NCI-H1436 treated with DMSO at 0.1 percent for 48 hours (cell line): ENCODE data around the gene FAM13A.
"Not testable (repeated sequence)": the region's sequence is repeated elsewhere in the genome, so short reads cannot be mapped to it uniquely, and the experiment has no call there.

Experiments
- DNase-seq: peaks from one replicate; lab custom pipeline; 2025; lab: John Stamatoyannopoulos, UW

The FAM13A gene

DNA sequence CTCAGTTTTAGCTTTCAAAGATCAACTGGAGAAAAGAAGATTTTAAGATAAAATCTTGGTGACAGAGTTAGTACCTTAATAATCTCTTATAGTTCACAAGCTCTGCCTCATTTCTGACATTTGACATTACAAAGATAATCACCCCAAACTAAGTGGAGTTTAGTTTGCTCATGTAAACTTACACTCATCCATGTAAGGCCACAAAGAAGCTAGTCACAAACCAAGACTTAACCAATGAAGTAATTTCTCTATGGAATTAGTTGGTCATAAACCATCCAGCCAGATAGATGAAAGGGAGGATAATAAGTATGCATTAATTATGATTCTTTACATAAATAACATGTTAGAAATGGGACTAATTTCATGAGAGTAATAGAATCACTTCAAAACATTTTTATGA is 159.2 kb downstream of the FAM13A start:
- DNase-seq = no peak

DNA sequence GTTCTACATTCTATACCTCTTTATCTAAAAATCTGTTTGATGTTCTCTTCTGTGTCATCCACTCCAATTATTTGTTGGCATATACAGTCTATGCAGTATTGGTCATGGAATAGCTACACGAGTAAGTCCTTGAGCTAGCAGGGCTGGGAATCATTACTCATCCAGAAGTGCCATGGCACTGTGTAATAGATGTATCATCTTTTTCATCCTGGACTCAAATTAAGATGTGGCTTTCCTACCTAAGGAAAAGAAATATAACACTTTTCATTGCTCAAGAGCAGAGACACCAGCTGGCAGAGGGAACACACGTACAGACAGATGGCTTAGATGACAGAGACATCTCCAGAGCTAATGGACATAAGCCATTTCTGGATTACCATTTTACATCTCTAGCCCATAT is 159.8 kb downstream of the FAM13A start:
- DNase-seq = no peak

DNA sequence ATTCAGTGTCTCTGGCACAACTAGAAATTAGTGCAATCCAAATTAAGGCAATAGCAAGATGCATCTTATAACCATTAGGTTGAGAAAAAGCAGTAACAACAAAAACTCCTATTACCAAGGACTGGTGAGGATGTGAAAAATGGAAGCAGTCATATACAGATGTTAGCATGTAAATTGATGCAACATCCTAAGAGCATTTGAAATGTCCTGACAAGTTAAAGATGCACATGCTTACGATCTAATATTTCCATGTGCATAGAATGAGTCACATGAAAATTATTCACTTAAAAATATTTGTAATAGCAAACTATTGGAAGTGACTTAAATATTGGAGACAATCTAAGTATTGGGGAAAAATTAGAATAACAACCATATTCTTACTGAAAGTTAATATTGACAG is 163.0 kb downstream of the FAM13A start:
- no peak for DNase-seq

DNA sequence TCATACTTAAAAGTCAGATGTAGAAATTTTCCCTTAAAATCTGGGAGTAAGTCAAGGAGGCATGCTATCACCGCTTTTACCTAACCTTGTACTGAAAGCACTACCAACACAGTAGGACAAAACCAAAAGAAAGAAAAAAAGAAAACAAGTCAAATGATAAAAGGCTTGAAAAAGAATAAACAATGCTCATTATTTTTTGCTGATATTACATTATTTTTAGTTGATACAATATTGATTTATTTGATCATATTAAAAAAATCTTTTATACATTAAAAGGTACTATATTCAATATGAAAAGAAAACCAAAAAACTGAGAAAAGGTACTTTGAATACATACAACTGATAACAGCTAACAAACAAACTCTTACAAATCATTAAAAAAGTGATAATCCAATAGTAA is 164.3 kb downstream of the FAM13A start:
- DNase-seq = no peak

DNA sequence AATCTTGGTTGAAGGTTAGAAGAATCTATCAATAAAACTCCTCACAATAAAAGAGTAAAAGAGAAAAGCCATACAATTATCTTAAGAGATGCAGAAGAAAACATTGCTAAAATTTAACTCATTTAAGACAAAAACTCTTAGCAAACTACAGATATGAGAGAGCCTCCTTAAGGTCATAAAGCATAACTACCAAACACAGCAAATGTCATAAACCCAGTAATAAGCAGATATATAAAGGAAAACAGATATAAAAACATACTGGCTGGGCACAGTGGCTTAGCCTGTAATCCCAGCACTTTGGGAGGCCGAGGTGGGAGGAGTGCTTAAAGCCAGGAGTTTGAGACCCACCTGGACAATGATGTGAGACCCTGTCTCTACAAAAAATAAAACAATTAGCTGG is 165.3 kb downstream of the FAM13A start:
- no peak for DNase-seq

DNA sequence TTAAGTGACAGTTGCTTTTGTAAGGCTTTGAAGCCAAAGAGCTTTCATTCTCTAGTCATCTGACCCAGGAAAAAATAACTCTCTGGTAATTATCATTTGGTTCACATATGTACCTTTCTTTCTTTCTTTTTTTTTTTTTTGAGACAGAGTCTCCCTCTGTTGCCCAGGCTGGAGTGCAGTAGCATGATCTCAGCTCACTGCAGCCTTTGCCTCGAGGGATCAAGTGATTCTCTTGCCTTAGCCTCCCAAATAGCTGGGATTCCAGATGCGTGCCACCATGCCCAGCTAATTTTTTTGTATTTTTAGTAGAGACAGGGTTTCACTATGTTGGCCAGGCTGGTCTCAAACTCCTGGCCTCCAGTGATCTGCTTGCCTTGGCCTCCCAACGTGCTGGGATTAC is 169.6 kb downstream of the FAM13A start:
- not testable (repeated sequence) for DNase-seq

DNA sequence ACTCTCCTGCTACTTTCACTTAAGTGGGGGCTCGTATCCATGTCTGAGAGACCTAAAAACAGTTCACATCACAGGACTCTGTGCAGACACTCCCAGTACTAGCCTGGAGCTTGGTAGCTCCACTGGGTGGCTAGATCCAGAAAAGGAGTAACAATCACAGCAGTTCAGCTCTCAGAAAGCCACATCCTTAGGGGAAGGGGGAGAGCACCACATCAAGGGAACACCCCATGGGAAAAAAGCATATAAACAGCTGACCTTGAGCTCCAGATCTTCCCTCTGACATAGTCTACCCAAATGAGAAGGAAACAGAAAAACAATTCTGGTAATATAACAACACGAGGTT is 175.8 kb downstream of the FAM13A start:
- no peak for DNase-seq

DNA sequence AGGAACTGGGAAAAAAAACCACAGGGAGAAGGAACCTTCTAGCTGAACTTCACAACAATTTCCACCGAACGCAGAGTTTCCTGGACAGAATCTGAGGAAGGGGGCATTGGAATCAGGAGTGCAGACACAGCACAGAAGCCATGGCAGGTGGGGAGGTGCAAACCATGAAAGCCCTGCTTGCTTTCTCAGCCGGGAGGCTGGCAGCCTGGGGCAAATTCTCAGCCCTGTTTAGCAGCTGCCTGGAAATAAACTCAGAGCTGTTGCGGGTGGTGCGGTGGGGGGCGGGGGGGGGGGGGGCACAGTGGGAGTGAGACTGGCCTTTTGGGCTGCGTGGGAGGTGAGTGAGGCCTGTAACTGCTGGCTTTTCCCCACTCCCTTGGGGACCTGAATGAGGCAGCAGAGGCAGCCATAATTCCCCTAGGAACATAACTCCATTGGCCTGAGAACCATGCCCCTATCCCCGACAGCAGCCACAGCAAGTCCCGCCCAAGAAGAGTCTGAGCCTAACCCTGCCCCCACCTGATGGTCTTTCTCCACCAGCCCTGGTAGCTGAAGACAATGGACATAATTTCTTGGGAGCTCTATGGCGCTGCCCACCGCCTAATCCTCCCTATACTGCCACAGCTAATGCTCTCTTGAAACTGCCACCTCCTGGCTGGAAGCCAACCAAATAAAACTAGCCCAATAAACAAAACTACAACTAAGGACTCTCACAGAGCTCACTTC is 176.3 kb downstream of the FAM13A start:
- peak; percentile 56 for DNase-seq

DNA sequence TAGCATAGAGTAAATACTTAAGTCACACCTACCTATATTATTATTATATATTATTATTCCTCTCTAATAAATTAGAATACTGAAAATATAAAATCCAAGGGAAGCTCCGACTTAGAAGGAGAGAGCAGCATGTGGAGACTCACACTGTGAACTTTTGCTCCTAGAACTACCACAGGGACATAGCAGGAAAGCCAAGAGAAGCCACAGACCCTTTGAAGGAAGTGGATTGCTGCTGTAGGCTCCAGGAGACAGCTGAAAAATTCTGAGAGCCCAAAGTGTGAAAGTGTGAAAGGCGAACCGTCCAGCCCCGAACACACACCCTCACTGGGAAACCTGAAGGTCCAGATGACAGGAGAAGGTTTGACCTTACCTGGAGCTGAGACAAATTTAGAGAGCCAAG is 177.0 kb downstream of the FAM13A start:
- DNase-seq = no peak

DNA sequence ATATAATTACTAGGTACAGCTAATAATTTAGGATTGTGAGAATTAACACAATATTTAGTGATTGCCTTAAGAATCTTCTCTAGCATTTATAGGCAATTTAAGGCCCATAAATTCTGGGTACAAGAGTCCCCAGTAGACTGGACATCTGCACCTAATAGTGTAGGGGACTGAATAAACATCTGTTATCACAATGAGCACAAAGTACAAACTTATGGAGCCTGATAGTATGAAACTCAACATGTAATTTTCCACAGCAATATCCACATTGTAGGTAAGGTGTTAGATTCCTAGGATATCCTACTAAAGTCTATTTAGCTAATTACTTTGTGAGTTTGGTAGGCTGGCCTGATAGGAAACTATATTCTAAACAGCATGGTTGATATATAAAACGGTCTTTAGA is 178.3 kb downstream of the FAM13A start:
- no peak for DNase-seq

DNA sequence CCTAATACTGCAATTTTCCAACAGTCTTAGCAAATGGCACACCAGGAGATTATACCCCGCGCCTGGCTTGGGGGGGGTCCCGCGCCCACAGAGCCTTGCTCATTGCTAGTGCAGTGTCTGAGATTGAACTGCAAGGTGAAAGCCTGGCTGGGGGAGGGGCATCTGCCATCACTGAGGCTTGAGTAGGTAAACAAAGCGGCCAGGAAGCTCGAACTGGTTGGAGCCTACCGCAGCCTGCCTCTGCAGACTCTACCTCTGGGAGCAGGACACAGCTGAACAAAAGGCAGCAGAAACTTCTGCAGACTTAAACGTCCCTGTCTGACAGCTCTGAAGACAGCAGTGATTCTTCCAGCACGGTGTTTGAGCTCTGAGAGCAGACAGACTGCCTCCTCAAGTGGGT is 186.6 kb downstream of the FAM13A start:
- no peak for DNase-seq

DNA sequence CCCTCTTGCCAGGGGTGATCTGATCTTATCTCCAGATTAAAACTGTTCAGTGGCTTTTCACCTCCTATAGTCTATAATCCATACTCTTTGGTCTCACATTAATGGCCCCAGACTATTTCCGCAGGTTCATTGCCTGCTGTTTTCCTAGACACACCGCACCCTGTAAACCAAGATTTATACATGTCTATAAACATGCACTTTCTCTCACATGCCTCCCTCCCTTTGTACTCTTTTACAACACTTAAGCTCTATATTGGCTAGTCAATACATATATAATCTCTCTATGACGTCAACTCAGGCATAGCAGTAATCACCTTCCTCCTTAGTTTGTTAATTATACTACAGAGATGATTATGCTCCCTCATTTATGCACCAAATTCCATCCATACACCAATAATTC is 188.5 kb downstream of the FAM13A start:
- no peak for DNase-seq

DNA sequence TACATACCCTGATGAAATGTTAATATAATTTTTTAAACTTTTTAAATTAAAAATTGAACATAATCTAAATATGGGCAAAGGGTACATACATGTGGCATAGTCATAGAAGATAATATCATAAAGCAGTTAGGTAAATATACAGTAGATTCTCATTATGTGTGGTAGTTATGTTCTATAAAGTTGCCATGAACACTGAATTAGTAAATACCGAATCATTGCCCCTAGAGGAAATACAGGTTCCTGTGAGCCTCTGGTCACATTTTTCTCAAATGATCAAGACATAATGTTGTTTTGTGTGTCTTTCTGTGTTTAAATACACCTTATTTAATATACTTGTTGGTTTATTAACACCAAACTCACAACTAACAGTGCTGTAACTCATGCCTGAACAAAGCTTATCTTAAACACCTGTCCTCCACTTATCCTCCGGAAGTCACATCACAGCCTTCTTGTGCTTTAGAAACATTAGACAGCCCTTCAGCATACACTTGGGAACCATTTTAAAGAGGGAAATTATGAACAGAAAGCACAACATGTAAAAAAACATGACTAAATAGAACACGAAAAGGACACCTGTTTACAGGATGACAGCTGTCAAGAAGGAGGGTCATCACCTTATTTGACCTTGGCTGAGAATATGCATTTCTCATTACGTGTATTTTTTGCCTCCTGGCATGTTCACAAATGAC is 190.0 kb downstream of the FAM13A start:
- DNase-seq = peak; percentile 97

DNA sequence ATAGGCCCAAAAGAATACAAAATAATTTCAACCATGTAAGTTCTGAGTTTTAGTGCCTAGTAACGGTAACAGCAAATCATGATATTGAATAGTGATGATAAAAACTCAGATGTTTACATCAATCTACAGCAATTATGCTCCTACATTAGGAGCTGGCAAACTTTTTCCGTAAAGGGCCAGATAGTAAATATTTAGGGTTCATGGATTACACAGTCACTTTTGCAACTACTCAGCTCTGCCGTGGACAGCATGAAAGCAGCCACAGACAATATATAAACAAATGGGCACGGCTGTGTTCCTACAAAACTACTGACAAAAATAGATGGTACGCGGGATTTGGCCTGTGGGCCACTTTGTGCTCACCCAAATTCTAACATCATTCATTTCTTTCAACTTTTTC is 191.5 kb downstream of the FAM13A start:
- no peak for DNase-seq

DNA sequence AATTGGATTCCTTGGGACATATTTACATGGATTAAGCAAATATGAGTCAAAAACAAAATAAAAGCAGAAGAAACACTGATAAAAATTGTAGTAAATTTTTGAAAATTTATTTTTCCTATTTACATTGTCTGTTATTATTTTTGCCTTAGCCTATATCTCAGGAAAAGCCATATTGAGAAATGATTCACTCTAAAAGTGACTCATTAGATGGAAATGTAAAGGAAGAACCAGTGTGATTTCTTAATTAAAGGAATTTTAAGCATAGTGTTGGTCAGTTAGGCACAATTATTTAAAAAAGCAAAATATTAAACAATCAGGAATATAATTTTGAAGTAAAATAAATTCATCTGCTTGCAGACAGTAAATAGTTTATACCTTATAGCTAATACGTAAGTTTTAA is 191.9 kb downstream of the FAM13A start:
- DNase-seq = no peak

DNA sequence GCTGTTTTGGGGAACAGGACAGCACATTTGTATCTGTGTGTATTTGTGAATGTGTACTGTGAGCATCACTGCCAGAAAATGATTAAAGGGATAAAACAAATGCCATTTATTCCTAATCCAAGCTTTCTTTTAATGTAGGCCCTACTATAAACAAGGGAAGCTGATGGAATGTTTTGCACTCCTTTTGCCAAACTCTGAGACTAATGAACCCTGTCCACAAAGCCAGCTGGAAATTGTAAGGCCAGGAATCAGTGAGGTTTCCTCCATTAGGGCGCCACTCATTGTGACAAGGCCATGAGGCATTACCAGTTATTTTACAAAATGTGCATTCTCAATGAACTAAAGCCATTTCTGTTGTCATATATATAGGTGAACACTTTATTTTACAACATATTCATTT is 196.4 kb downstream of the FAM13A start:
- DNase-seq = no peak

DNA sequence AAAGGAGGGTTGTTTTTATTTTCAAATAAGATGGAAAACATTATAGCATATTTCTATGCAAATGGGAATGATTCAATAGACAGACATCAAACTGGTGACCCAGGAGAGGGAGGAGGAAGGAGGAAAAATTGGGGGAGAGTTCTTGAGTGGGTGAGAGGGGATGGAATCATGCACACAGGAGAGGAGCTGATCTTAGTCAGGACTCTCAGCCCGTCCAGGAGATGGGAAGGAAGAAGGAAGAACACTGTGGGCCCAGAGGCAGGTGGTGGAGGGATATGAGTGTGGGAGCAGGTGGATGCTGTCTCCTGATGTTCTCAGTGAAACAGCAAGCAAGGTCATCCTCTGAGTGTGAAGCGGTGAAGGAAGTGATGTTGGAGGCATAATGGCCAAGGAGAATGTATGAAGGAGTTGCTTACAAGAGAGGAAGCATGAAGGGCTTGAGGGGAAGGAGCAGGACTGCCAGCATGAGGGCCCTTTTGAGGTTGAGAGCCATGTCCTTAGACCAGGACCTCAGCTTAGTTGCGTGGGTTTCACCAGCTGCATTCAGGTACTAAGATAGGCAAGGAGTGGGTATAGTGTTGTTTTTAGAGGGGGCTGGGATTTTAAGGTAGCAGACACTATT is 197.7 kb downstream of the FAM13A start:
- DNase-seq = no peak

DNA sequence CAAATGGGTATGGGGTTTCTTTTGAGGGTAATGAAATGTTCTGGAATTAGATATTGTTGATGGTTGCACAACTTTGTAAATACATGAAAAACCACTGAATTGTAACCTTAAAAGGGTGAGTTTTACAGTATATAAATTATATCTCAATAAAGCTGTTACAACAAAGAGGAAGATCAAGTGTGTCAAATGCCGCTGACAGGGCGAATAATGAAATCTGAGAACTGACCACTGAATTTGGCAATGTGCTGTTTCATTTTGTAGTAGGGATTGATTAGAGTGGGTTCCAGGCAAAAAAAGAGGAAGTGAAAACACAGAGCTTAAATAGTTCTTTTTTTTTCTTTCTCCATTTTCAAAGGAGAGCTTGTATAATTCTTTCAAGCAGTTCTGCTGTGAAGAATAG is 198.2 kb downstream of the FAM13A start:
- DNase-seq = no peak

DNA sequence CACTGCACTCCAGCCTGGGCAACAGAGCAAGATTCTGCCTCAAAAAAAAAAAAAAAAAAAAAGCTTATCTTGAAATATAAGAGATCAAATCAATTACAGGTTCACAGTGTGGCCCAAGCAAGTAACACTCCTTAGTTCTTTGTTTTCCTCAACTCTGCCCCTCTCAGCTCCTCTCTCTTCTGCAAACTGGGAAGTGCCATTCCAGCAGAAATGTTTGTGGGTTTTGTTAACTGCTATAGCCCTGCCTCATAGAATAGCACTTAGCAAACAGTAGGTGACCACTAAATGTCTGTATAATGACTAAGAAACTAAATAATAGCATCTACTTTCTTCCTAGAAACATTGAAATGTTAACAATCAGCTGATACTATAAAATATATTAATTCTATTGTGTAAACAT is 199.4 kb downstream of the FAM13A start:
- DNase-seq = no peak

DNA sequence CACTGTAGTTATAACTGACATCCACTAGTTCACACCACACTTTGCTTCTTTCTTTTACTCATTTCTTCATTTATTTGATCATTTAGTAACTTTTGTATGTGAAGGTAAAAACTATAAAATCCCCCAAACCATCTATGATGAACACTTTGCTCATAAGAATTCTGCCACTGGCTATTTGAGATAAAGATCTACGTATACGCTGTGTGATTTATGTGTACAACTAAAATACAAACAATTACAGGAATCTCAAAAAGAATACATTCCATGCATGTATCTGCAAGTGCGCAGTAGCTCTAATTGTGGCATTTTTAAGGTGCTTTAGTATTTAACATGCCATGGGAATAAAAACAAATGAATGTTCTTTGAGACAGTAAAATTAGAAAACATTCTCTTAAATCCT is 202.5 kb downstream of the FAM13A start:
- no peak for DNase-seq

DNA sequence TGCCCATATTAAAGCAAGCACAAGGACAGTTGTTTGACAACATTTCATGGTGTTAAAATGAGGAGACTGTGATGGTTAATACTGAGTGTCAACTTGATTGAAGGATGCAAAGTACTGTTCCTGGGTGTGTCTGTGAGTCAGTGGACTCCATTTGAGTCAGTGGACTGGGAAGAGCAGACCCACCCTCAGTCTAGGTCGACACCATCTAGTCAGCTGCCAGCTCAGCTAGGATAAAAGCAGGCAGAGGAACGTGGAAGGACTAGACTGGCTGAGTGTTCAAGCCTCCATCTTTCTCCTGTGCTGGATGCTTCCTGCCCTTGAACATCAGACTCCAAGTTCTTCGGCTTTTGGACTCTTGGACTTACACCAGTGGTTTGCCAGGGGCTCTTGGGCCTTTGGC is 203.4 kb downstream of the FAM13A start:
- not testable (repeated sequence) for DNase-seq

DNA sequence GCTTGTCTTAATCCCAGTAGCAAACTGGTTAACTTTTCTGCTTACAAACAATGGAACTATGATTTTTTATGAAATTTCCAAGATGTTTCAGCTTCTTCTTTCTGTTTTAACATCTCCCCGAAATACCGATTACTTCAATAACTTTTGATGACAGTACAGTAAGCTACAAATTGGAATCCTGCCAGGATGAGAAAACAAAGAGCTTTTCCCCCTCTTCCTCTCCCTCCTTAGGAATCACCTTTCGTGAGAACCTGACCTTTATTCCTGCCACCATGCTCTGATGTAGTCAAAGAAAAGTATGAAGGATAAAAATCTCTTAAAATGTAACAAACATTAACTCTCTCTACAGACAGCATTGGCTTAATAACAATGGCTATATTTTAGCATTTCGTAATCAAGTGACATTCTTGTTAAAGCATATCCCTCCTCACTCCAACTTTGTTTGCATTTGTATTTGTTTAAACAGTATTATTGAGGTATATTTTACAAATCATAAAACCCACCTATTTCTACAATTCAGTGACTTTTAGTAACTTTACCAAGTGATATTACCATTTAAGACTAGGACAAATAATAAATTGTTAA is 210.7 kb downstream of the FAM13A start:
- no peak for DNase-seq

DNA sequence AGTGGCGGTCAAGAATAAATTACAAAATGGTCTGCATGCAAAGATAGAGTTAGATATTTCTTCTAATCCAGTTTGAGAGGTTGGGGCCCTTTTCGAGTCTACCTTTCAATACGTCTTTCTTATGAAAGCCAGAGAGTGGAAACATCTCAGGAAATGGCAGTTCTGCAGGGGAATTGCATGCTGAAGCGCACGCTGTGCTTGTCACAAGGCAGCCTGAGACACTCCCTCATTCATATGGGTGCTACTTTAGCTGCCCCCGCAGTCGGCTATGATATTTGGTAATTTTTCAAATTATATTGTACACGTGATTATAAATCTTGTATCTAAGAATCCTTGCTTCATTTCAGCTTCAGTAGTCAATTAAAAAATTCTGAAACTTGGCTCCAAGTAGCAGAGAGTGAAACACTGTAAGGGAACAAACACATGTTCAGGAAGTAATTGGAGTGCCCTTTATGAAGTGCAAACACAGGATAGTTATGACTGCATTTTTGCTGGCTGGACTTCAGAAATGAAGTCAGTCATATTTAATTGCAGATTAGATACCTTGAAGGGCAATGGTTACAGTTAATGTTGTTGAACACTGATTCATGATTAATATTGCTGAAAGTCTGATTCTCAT is 213.8 kb downstream of the FAM13A start:
- DNase-seq = peak; percentile 6
